GM19328 (cell line): ENCODE results near the gene TTLL13.

Experiments used
- ATAC-seq: cut with Tn5 transposase; IDR thresholded peaks from one replicate; pipeline ENCODE4 v1.9.1; 2021; ENCODE audit warnings: mild to moderate bottlenecking, moderate library complexity; ENCODE audit not compliant: unreplicated experiment

TTLL13 gene

GRCh38 chr15:90214553-90215196 is 34.7 kb upstream of the TTLL13 start:
- ATAC-seq = no peak

GRCh38 chr15:90217671-90218394 is 31.5 kb upstream of the TTLL13 start:
- no peak for ATAC-seq

GRCh38 chr15:90219421-90220141 is 29.8 kb upstream of the TTLL13 start:
- ATAC-seq = no peak

GRCh38 chr15:90221246-90221900 is 28.0 kb upstream of the TTLL13 start:
- ATAC-seq = no peak

- no peak for ATAC-seq
These were observed 26.8 kb upstream of the TTLL13 start for GRCh38 chr15:90222547-90222946.

- ATAC-seq = no peak
These were observed 25.8 kb upstream of the TTLL13 start for GRCh38 chr15:90223441-90224165.

- ATAC-seq = no peak
These were observed 24.3 kb upstream of the TTLL13 start for GRCh38 chr15:90225047-90225446.

- no peak for ATAC-seq
These were observed 23.7 kb upstream of the TTLL13 start for GRCh38 chr15:90225504-90226234.

- no peak for ATAC-seq
These were observed 22.0 kb upstream of the TTLL13 start for GRCh38 chr15:90227336-90227735.

GRCh38 chr15:90227816-90228772 is 21.3 kb upstream of the TTLL13 start:
- no peak for ATAC-seq

GRCh38 chr15:90228960-90229359 is 20.4 kb upstream of the TTLL13 start:
- no peak for ATAC-seq

GRCh38 chr15:90230071-90230494 is 19.3 kb upstream of the TTLL13 start:
- no peak for ATAC-seq

- no peak for ATAC-seq
These were observed 18.7 kb upstream of the TTLL13 start for GRCh38 chr15:90230610-90231009.

- no peak for ATAC-seq
These were observed 18.0 kb upstream of the TTLL13 start for GRCh38 chr15:90231028-90232017.

- ATAC-seq = no peak
These were observed 17.2 kb upstream of the TTLL13 start for GRCh38 chr15:90232196-90232595.

GRCh38 chr15:90232941-90233386 is 16.4 kb upstream of the TTLL13 start:
- ATAC-seq = no peak

GRCh38 chr15:90233387-90234095 is 15.8 kb upstream of the TTLL13 start, which contains the start of gene CIB1:
Gene CIB1 (minus strand): TSS chr15:90233941. CDS start chr15:90233885, 56 bp downstream.
- ATAC-seq = peak; percentile 78
